Measurements from ENCODE around the gene FBN3. TPM values are rescaled to one million over a fixed set of nuclear protein-coding genes. Genes with fewer than 3 reads are reported as not detected.
"Not testable (repeated sequence)": the region's sequence is repeated elsewhere in the genome, so short reads cannot be mapped to it uniquely, and the experiment has no call there.

The FBN3 gene
- total RNA-seq, 4 donors from 2014 or later: not detected

- DNase-seq (ENCODE audit: low spot score) (no peak), ATAC-seq (ENCODE audit: low FRiP score) (no peak)
- TF ChIP-seq, protein P1, sequence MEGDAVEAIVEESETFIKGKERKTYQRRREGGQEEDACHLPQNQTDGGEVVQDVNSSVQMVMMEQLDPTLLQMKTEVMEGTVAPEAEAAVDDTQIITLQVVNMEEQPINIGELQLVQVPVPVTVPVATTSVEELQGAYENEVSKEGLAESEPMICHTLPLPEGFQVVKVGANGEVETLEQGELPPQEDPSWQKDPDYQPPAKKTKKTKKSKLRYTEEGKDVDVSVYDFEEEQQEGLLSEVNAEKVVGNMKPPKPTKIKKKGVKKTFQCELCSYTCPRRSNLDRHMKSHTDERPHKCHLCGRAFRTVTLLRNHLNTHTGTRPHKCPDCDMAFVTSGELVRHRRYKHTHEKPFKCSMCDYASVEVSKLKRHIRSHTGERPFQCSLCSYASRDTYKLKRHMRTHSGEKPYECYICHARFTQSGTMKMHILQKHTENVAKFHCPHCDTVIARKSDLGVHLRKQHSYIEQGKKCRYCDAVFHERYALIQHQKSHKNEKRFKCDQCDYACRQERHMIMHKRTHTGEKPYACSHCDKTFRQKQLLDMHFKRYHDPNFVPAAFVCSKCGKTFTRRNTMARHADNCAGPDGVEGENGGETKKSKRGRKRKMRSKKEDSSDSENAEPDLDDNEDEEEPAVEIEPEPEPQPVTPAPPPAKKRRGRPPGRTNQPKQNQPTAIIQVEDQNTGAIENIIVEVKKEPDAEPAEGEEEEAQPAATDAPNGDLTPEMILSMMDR (IDR thresholded peaks at IDR 0.05): no peak
These were observed 118.4 kb downstream of the FBN3 start for GRCh38 chr19:8030960-8031359.

- DNase-seq (ENCODE audit: low spot score): no peak
- TF ChIP-seq, protein P1 (IDR thresholded peaks at IDR 0.05): no peak
- no peak for ATAC-seq (ENCODE audit: low FRiP score)
These were observed 120.4 kb downstream of the FBN3 start for GRCh38 chr19:8028951-8029491.

DNA sequence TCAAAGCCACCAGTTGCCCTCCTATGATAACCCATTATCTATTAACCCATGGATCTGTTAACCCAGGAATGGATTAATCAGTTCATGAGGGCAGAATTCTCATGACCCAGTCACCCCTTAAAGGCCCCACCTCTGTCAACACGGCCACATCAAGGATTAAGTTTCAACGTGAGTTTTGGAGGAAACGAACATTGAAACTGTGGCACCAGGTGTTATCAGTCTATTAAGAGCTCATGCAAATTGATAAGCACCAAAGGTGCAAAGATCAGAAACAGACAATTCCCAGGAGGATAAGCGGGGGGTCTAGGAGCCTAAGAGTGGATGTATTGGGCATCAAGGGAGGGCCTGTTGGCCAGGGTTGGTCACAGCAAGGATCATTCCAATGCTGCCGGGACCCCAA, 124.1 kb downstream of the FBN3 start:
- ATAC-seq (ENCODE audit: low FRiP score) (no peak), DNase-seq (ENCODE audit: low spot score) (no peak)
- TF ChIP-seq, protein P1 (IDR thresholded peaks at IDR 0.05): no peak

- ATAC-seq (ENCODE audit: low FRiP score): not testable (repeated sequence)
These were observed 125.1 kb downstream of the FBN3 start for GRCh38 chr19:8024256-8024655.

GRCh38 chr19:8023371-8023770, 126.0 kb downstream of the FBN3 start:
- TF ChIP-seq, protein P1 (IDR thresholded peaks at IDR 0.05): no peak
- ATAC-seq (ENCODE audit: low FRiP score) (no peak), DNase-seq (ENCODE audit: low spot score) (no peak)

More at GRCh38 chr19:8024256-8024655, 125.1 kb downstream of the FBN3 start:
- not testable (repeated sequence) for DNase-seq (ENCODE audit: low spot score)

DNA sequence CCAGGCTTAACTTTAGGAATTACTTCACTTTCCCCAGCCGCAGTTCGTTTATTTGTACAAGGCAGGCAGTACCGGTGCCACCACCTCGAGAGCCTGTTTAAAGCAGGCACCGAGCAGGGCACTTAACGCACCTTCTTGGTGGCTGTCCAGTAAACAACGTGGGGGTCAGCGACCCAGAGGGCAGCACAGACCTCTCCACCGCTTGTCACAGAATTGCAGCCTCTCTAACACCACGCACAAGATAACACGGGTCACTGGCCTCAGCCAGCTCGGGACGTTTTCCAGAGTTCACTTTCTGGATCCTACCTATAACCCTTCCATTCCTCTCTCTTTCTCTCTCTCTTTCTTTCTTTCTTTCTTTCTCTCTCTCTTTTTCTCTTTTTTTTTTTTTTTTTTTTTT, 127.1 kb downstream of the FBN3 start:
- TF ChIP-seq, protein P1 (IDR thresholded peaks at IDR 0.05): no peak
- no peak for ATAC-seq (ENCODE audit: low FRiP score)
- DNase-seq (ENCODE audit: low spot score): no peak

DNA sequence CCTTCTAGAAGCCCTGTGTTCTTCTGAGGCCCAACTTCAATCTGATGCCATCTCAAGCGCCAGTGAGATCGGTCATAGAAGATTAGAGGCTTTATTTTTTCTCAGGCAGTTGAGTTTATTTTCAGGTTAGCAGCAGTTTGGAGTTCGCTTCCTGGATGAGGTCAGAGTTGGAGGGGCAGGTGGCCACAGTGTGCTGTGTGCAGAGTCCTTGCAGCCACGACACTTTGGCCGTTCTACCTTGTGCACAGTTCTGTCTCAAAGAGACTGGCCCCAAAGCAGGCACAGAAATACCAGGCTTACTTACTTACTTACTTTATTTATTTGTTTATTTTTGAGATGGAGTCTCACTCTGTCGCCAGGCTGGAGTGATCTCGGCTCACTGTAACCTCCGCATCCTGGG, 128.0 kb downstream of the FBN3 start:
- TF ChIP-seq, protein P1 (IDR thresholded peaks at IDR 0.05): no peak
- DNase-seq (ENCODE audit: low spot score) (no peak), ATAC-seq (ENCODE audit: low FRiP score) (no peak)

Measured in omental fat pad (tissue), 4 donors.